ENCODE measurements around the gene FARS2.

DNA sequence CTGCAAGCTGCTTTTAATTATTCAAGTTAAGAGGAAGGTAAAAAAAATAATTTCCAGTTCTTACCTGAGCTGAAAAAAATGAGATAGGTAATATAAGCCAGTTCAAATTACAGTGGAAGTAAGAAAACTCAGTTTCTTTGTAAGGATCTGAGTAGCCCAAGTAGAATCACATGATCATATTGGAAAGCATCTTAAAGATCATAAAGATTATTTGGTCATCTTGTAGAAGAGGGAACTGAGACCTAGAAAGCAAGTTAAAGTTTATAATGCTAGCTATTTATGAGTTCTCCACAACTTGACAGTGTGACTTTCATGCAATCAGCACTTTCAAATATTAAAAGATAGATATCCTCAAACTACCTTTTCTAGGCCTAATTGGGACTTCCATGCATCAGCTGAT is 80.5 kb downstream of the FARS2 start:
- TF ChIP-seq, protein P1, sequence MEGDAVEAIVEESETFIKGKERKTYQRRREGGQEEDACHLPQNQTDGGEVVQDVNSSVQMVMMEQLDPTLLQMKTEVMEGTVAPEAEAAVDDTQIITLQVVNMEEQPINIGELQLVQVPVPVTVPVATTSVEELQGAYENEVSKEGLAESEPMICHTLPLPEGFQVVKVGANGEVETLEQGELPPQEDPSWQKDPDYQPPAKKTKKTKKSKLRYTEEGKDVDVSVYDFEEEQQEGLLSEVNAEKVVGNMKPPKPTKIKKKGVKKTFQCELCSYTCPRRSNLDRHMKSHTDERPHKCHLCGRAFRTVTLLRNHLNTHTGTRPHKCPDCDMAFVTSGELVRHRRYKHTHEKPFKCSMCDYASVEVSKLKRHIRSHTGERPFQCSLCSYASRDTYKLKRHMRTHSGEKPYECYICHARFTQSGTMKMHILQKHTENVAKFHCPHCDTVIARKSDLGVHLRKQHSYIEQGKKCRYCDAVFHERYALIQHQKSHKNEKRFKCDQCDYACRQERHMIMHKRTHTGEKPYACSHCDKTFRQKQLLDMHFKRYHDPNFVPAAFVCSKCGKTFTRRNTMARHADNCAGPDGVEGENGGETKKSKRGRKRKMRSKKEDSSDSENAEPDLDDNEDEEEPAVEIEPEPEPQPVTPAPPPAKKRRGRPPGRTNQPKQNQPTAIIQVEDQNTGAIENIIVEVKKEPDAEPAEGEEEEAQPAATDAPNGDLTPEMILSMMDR (IDR thresholded peaks at IDR 0.05): no peak
- no peak for TF ChIP-seq EZH2 (IDR thresholded peaks at IDR 0.05; ENCODE audit: borderline replicate concordance, insufficient read depth, low read depth, low read length, poor library complexity, severe bottlenecking)
